ENCODE results near the gene PDCD1.
"Not testable (repeated sequence)": the region's sequence is repeated elsewhere in the genome, so short reads cannot be mapped to it uniquely, and the experiment has no call there.

Gene PDCD1

GRCh38 chr2:241877197-241877685 lies 18.5 kb upstream of the PDCD1 start:
- no peak for DNase-seq

- no peak for DNase-seq
Observed at GRCh38 chr2:241876528-241877196, 18.0 kb upstream of the PDCD1 start.

GRCh38 chr2:241875754-241876527 lies 17.2 kb upstream of the PDCD1 start:
- DNase-seq: not testable (repeated sequence)

- DNase-seq: no peak
Observed at GRCh38 chr2:241874277-241874925, 15.7 kb upstream of the PDCD1 start.

- no peak for DNase-seq
Observed at GRCh38 chr2:241873803-241874110, 15.1 kb upstream of the PDCD1 start.

GRCh38 chr2:241873081-241873802 lies 14.5 kb upstream of the PDCD1 start:
- DNase-seq: no peak

- no peak for DNase-seq
Observed at GRCh38 chr2:241872313-241872642, 13.6 kb upstream of the PDCD1 start.

GRCh38 chr2:241871538-241872312 lies 13.0 kb upstream of the PDCD1 start:
- DNase-seq: no peak

- DNase-seq: peak in 1 of 5 experiments; percentile 83
Observed at GRCh38 chr2:241870611-241871537, 12.2 kb upstream of the PDCD1 start.

GRCh38 chr2:241870081-241870541 lies 11.4 kb upstream of the PDCD1 start:
- no peak for DNase-seq

- no peak for DNase-seq
Observed at GRCh38 chr2:241869087-241869961, 10.6 kb upstream of the PDCD1 start, which contains the start of gene RTP5. TSS of gene RTP5 (plus strand) at chr2:241869729. CDS start at chr2:241869757, 28 bp downstream.

- DNase-seq: peak in 2 of 5 experiments; percentile 23 to 68
Observed at GRCh38 chr2:241868661-241869081, 10.0 kb upstream of the PDCD1 start.

GRCh38 chr2:241867776-241868420 lies 9.2 kb upstream of the PDCD1 start:
- peak in 1 of 5 experiments; percentile 87 for DNase-seq

GRCh38 chr2:241866790-241867645 lies 8.3 kb upstream of the PDCD1 start:
- DNase-seq: no peak

GRCh38 chr2:241865957-241866789 lies 7.5 kb upstream of the PDCD1 start:
- peak in 1 of 5 experiments; percentile 62 for DNase-seq

GRCh38 chr2:241865416-241865956 lies 6.8 kb upstream of the PDCD1 start:
- peak in 1 of 5 experiments; percentile 46 for DNase-seq

GRCh38 chr2:241864850-241865213 lies 6.1 kb upstream of the PDCD1 start:
- DNase-seq: no peak
